Activated T-cell treated with anti-CD3 and anti-CD28 coated beads for 24 hours (primary cell): ENCODE data around the gene ZNF653.
"Not testable (repeated sequence)": the region's sequence is repeated elsewhere in the genome, so short reads cannot be mapped to it uniquely, and the experiment has no call there.

Experiments used
- DNase-seq: peaks from one replicate; pipeline ENCODE4 v3.0.0-alpha.2; 2020; ENCODE audit warnings: low read depth

ZNF653 gene

GRCh38 chr19:11456659-11457058 lies 49.0 kb downstream of the ZNF653 start:
- DNase-seq: no peak

DNA sequence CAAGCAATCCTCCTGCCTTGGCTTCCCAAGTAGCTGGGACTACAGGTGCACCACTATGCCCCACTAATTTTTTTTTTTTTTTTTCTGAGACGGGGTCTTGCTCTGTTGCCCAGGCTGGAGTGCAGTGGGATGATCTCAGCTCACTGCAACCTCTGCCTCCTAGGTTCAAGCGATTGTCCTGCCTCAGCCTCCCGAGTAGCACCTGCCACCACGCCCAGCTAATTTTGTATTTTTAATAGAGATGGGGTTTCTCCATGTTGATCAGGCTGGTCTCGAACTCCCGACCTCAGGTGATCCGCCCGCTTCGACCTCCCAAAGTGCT lies 50.4 kb downstream of the ZNF653 start:
- DNase-seq: not testable (repeated sequence)

DNA sequence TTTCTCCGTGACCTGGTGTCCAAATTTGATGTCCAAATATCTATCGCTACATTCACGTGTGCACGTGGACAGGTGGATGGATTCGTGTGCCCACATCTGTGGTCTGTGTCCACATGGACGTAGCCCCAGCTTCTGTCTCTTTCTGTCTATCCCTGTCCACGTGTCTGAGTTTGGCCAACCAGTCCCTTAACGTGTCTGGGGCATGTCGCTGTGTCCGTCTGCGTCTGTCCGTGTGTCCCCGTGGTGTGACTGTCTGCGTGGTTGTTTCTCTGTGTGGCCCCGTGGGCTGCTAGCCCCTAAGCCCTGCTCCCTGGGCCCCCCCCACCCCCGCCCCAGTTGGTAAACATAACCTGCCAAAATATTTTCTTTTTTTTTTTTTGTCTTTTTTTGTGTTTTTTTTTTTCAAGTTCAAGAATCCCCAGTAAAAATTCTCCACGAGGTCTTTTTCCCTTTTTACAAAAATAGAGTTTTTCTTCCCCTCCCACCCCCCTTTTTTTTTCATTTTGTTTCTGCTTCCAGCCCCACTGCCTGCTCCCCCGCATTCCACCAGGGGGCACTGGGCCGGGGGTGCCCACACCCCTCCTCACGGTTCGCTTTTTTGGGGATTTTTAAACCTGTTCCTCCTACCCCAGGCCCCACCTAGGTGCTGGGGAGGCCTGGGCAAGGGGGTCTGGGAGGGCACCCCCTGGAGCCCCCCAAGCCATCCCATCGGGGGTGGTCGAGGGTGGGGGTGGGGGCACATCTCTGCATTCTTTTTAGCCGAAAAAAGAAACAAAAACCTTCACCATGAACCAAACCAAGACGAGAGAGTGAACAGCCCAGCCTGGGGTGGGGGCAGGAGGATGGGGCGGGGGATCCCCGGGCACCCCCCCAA lies 51.9 kb downstream of the ZNF653 start:
- no peak for DNase-seq

DNA sequence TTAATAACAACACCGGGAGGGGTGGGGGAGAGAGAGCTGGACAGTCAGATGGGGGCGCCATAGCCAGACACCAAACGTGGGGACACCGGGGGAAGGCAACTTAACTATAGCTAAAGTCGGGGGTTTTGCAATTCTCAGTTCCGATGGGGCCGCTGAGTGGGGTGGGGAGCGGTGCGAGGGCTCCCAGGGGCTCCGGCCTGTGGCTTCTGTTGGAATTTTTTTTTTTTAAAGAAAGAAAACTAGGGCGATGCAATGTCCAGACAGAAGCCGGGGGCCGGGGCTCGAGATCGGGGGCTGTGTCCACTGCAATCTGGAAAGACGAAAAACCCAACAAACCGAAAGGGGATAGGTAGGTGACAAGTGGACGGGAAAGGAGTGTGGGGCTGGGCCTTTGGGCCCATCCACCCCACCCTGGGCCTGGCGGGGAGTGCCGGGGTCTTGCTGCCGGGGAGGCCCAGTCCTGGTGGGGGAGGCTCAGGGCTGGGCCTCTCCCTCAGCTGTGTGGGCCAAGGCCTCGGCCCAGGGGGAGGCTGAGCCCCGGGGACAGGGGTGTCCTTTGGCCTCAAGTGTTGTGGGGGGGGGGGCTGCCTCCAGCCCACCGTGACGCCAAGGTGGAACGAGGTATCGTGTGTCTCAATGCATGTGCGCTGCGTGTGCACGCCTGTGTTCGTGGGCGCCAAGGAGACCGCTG lies 52.9 kb downstream of the ZNF653 start:
- no peak for DNase-seq

- DNase-seq: no peak
Observed at GRCh38 chr19:11451871-11452619, 53.6 kb downstream of the ZNF653 start.

DNA sequence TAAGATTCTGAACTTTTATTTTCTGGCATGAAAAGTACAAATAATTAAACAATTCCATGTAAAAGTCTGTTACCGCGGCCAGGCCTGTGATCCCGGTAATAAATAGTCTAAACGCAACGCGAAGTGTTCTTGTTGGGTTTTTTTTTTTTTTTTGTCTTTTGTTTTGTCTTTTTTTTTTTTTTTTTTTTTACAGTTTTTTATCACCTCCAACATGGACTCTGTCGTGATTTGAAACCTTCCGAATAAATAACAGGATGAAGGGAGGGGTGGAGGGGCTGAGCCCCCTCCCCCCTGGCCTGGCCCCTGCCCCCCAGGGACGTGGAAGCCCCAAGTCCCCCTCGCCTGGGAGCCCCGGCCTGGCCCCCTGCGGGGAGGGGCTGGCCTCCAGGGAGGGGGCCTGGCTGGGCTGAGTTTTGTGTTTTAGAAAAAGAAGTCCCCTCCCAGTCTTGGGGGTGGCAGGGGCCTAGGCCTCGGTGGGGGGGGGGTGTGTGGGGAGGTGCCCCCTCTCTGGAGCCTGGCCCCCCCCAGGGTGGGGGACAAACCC lies 54.2 kb downstream of the ZNF653 start:
- DNase-seq: no peak

DNA sequence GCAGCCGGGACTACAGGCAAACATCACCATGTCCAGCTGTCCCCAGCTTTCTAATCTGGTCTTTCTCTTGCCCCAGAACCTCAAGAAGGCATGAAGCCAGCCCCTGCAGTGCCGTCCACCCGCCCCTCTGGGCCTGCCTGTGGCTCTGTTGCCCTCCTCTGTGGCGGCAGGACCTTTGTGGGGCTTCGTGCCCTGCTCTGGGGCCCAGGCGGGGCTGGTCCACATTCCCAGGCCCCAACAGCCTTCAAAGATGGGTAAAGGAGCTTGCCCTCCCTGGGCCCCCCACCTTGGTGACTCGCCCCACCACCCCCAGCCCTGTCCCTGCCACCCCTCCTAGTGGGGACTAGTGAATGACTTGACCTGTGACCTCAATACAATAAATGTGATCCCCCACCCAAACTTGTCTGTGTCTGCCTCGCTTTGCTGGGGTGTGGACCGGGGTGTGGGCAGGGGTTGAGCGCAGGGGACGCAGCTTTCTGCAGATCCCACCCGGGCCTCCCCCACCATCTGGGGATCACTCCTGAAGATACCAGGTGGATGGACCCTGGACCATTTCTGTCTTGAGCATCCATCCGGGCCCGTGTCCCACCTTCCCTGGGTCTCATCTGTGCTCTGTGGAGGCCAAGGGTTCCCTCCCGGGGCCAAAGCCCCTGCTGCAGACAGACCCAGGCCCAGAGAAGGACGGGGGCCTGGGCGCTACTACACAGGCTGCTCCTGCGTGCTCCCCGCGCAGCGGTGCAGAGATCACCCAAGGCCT lies 54.9 kb downstream of the ZNF653 start:
- DNase-seq: no peak

GRCh38 chr19:11448923-11449554 lies 56.6 kb downstream of the ZNF653 start:
- no peak for DNase-seq

DNA sequence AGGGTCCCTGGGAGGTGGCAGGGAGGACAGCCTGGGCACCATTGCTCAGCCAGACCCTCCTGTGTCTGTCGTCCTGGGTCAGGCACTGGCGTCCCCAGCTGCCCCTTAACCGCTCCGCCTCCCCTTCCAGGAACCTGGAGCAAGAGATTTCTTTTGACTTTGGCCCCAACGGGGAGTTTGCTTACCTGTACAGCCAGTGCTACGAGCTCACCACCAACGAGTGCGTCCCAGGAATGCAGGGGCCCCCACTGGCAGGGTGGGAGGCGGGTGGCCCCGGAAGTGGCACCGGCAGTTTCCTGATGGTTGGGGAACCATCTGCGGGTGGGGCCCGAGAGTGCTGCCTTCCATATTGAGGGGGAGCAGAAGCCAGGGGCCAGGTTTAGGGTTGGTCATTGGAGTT lies 57.2 kb downstream of the ZNF653 start:
- DNase-seq: no peak

- DNase-seq: no peak
Observed at GRCh38 chr19:11447347-11448262, 58.0 kb downstream of the ZNF653 start.

DNA sequence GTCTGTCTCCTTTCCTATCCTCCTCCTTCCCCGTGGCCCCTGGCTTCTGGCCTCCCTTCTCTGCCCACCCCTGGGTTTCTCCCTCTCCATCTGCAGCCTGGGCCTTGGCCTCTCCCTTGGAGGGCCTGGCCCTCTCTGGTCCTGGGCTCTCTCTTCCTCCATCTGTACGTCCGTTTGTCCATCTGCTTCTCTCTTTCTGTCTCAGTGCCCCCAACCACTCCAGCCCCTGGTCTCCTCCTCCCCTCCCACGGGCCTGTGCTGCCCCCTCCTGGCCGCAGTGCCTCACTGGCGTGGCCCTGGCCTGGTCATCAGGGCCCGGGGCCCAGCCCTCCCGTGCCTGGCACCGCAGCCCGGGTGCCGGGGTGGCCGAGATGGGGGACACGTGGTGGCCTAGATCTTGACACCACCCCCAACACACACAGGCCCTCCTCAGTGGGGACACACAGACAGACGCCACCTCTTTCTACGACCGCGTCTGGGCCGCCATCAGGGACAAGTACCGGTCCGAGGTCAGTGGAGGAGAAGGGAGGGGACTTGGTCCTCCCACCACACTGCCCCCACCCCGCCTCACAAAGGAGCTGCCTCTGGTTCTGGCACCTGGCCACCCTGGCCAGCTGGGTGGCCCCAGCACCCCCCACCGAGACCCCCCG lies 58.9 kb downstream of the ZNF653 start:
- no peak for DNase-seq

DNA sequence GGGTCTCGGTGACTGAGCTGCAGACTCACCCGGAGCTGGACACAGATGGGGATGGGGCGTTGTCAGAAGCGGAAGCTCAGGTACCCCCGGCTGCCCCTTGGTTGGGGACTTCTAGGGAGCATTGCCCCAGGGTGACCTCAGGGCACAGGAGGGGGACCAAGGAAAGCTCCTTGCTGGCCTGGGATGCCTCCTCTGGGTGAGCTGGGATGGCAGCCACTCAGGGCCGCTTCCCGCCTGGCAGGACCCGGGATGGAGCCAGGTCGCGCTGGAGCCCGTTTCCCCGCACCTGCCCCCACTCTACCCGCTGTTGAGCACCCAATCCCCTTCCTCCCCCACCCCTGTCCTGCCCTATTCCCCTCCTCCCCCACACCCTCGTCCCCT lies 59.4 kb downstream of the ZNF653 start:
- no peak for DNase-seq

DNA sequence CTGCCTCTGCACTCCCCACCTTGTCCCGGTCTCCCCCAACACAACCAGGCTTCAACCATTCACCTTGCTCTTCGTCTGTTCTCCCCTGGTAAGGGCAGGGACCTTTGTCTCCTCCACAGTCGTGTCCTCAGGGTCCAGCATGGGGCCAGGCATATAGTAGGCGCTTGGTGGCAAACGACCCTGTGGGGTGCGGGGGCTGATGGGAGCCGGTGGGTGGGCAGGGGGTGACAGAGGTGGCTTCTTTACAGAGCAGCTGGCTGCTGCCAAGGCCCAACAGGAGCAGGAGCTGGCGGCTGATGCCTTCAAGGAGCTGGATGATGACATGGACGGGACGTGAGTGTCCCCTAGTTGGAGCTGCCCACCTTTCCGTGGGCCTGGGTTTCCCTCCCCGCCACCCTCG lies 60.5 kb downstream of the ZNF653 start:
- no peak for DNase-seq

- no peak for DNase-seq
Observed at GRCh38 chr19:11444059-11444458, 61.6 kb downstream of the ZNF653 start.

GRCh38 chr19:11437955-11438354 lies 67.7 kb downstream of the ZNF653 start:
- DNase-seq: no peak

GRCh38 chr19:11435833-11436313 lies 69.8 kb downstream of the ZNF653 start:
- no peak for DNase-seq

DNA sequence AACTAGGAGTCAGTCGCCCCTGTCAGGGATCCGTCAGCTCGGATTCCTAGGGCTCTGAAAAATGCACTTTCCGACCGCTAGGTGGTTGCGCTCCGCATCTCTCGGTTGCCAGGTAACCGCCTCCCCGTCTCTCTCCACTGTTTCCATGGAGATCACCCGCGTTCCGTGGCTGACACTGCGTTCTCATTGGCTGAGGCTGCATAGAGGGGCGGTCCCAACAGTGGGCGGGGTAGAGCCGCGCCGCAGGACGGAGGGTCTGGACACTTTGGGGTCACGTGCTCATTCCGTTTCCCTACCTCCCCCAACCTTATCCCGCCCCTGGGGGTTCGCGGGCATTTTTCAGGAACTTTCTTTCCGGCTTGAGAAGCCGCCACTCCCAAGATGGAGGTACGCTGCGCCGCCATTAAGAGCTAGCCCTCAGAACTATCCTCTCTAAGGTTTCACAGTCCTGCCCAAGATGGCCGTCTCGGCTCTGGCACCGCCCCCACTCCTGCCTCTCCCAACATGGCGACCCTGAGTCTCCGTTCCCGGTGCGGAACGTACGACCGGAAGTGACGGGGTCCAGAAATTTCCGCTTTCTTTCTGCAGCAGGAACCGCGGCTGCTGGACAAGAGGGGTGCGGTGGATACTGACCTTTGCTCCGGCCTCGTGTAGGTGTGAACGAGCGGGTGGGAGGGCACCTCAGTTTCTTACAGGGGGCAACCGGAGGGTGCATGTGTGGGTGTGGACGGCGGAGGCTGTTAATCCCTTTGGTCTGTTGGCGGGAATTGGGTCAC lies 70.4 kb downstream of the ZNF653 start, which contains the start of the genes ODAD3 and PRKCSH:
Gene ODAD3, minus strand, starts transcription at position 65 of the 776 bp plus-strand sequence. CDS start 105 bp downstream, outside the sequence.
Gene PRKCSH, plus strand, starts transcription at position 579 of the 776 bp plus-strand sequence. CDS start 483 bp downstream, outside the sequence.
- peak; percentile 100 for DNase-seq

DNA sequence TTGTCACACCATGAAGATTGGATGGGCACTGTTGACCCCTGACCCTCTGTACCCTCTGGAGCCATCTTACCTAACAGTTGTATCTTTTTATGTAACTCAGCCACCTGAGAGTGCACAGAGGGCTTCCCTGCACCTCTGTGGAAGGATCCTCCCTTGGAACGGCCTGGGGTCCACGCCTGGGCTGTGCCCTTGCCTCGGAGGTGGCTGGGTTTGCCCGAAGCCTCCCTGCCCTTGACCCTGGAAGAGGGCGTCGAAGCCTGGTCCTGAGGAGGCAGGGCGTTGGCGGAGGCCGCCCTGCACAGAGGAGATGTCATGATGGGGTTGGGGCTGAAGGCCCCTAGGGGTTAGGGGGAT lies 71.0 kb downstream of the ZNF653 start:
- no peak for DNase-seq

DNA sequence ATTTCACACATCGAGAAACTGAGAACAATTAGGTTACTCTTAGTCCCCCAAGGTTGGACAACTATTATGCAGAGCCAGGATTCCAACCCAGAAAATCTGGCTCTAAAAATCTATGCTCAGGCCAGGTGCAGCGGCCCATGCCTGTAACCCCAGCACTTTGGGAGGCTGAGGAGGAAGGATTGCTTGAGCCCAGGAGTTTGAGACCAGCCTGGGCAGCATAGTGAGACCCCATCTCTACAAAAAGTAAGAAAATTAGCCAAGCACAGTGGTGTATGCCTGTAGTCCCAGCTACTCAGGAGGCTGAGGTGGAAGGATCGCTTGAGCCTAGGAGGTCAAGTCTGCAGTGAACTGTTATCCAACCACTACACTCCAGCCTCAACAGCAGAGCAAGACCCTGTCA lies 72.1 kb downstream of the ZNF653 start:
- not testable (repeated sequence) for DNase-seq
